HG03565 (cell line): ENCODE measurements around the gene INSL3.

Source experiments
- ATAC-seq: cut with Tn5 transposase; IDR thresholded peaks from one replicate; pipeline ENCODE4 v1.9.1; 2021; ENCODE audit warnings: mild to moderate bottlenecking, moderate library complexity; ENCODE audit not compliant: unreplicated experiment

The INSL3 gene, protein sequence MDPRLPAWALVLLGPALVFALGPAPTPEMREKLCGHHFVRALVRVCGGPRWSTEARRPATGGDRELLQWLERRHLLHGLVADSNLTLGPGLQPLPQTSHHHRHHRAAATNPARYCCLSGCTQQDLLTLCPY

DNA sequence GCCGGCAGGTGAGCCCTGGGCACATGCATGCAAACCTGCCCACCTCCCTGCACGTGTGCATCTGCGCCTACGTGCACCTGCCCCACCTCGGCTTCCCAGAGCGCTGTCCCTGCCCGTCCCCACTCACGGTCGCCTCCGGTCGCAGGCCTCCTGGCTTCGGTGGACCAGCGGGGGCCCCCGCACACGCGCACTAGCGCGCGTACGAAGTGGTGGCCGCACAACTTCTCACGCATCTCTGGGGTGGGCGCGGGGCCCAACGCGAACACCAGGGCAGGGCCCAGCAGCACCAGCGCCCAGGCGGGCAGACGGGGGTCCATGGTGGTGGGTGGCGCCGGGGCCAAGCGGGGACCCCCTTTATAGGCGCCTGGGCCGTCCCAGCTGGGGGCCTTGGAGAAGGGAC, at the start of gene INSL3:
INSL3 (minus strand) TSS at position 330 of the 400 bp plus-strand sequence; CDS start at position 317, 13 bp downstream.
- ATAC-seq, result no peak

GRCh38 chr19:17869114-17869608, 47.8 kb upstream of the INSL3 start:
- no peak for ATAC-seq

- ATAC-seq, result no peak
Observed at GRCh38 chr19:17868669-17869068, 47.4 kb upstream of the INSL3 start.

GRCh38 chr19:17866964-17867486, 45.7 kb upstream of the INSL3 start:
- no peak for ATAC-seq

GRCh38 chr19:17866312-17866963, 45.1 kb upstream of the INSL3 start:
- ATAC-seq, result no peak

DNA sequence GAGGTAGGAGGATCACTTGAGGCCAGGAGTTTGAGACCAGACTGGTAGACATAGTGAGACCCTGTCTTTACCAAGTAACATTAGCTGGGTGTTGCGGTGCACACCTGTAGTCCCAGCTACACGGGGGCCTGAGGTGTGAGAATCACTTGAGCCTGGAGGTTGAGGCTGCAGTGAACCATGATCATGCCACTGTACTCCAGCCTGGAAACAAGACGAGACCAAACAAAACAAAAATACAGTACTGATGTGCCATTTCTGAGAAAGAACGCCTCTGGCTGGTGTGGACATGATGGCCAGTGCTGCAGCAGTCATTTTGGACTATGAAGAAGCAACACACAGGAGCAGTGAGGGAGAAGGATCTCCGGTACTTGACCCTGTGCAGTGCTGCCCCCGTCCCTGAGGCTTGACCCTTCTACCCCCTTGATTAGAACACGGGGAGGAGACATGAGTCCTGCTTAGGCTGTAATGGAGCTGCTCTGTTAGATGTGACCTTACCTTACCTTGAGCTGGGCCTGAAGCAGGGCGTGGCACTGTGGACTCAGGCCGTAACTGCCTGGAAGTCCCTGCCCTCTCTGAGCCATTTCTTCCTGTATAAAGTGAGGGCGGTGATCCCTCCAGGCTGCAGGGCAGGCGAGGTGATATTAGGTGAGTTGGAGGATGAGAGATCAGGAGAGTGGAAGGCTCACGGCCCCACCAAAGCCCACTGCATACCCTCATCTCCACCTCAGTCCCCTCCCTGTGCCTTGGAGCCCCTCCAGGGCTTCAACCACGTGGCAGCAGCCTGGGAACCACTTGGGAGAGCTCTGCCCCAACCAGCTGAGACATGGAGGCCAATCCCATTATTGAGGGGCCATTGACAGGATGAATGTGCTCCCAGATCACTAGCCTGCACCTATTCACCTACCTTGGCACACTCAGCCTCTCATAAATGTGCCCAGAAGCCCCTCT, 44.3 kb upstream of the INSL3 start:
- ATAC-seq, result no peak

GRCh38 chr19:17863520-17864182, 42.3 kb upstream of the INSL3 start:
- no peak for ATAC-seq

- no peak for ATAC-seq
Observed at GRCh38 chr19:17862711-17863519, 41.6 kb upstream of the INSL3 start.

DNA sequence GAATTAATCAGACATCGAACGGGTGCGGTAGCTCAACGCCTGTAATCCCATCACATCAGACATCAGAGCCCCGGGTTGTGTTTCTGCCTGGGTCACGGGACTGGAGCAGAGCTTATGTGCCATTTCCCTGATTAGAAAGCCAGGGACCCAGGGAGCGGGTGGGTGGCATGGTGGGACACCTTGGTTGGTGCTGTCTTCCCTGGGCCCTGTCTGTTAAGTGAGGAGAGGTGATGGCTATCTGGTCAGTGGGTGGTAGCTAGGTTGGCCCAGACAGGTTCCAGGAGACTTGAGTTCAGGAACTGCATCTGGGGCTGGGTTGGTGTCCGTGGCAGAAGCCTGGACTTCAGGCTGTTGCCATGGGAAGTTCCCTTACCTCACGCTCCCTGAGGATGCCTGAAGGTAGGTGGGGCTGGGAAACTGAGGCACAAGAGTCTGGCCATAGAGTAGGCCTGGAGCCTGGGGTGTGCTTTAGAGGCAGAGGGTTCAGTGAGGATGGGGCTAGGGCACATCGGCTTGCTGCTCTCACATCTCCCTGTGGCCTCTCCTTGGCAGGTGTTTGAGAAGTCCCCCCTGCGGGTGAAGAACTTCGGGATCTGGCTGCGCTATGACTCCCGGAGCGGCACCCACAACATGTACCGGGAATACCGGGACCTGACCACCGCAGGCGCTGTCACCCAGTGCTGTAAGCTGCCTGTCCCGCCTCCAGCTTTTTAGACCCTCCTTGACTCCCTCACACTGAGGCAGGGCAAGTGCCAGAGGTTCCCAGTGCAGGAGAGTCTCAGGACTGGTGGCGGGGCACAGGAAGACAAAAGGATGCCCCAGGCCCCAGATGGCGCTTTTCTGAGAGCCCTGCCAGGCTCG, 40.5 kb upstream of the INSL3 start:
- no peak for ATAC-seq

GRCh38 chr19:17860993-17861360, 39.7 kb upstream of the INSL3 start:
- ATAC-seq, result no peak

DNA sequence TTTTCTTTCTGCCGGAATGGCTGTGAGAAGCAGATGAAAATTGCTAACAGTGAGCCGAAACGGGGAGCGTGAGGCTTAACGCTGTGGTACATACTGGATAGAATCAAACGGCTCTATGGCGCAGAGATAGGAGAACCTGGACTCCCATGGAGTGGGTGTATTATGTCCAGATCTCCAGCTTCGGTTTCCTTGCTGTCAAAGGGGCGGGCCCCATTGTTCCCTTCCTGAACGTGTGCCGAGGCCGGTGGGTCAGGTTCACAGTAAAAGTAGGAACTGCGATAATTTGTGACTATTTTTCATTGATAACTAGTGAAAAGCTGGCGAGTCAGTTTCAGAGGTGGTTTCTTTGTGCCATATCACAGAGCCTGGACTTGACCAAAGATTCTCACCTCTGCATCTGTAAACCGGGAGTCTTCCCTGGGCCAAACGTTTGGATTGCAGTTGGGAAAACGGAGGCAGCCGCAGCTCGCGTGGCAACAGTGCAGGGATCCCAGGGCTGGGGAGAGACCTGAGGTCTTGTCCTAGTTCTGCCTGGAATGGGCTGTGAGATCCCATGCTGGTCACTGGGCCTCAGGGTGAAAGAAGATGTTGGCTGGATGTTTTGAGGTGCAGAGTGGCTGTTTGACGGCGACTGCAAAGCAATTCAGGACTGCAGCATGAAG, 39.1 kb upstream of the INSL3 start:
- ATAC-seq, result no peak

DNA sequence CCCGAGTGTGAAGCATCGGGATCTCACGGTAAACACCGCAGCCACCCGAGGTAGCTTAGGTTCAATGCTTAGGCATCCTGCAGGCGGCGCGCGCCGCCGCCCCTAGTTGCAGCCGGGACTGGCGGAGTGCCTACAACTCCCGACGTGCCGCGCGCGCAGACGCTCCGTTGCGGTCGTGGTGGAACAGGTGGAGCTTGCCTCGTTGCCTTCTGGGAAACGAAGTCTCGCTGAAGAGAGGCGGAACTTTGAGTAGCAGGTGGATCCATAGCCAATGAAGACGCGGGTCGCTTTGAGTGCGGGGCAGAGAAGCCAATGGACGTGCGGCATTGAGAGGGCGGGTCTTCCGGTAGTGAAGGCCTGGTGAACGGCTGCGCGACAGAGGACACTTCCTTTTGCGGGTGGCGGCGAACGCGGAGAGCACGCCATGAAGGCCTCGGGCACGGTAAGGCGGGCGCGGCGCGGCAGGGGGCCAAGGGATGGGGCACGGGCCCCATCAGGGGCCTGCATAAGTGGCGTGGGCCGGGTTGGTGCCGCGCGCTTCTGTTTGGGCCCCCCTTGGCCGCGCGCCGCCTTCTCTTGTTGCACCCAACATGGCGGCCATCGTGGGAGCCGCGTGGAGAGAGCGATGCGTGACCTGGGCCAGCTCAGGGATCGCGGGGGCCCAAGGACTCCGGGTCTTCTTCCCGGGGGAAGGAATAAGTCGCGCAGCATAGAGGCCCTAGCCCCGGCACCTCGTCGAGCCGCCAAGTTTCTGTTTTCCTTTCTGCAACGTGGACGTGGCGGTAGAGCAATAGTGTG, 38.4 kb upstream of the INSL3 start, which contains the start of gene RPL18A:
RPL18A (plus strand) TSS at position 378 of the 798 bp plus-strand sequence; CDS start at position 425, 47 bp downstream.
- peak; percentile 95 for ATAC-seq

DNA sequence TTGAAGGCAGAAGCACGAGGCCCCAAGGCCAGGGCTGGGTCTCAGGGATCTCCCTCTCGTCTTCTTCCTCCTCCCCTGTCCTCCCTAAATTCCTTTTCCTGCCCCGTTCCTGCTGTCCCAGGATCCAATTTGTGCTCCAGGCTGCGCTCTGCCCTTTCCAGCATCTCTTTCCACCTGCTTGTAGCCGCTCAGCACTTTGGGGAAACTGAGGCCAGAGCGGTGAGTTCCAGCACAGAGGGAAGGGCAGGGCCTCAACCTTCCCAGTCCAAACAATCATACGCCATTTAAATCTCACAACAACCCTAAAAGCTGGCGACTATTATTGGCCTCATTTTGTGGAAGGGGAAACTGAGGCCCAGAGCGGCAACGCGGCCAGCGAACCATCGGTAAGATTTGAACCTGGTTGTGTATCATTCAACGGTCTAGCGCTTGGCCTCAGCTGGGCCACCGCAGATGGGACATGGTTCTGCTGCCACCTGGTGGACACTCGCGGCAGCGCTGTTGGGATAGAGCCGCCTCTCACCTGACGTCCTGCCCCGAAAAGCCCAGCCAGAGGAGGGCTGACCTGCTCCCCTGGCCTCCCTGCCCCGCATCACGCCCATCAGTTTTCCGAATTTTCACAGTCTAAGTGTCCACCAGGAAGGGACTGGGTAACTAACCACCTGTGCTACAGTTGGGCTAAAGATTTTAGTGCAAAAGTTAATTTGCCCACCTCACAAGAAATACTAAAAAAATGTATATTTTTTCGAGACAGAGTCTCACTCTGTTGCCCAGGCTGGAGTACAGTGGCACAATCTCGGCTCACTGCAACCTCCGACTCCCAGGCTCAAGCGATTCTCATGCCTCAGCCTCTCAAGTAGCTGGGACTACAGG, 34.2 kb upstream of the INSL3 start:
- no peak for ATAC-seq

DNA sequence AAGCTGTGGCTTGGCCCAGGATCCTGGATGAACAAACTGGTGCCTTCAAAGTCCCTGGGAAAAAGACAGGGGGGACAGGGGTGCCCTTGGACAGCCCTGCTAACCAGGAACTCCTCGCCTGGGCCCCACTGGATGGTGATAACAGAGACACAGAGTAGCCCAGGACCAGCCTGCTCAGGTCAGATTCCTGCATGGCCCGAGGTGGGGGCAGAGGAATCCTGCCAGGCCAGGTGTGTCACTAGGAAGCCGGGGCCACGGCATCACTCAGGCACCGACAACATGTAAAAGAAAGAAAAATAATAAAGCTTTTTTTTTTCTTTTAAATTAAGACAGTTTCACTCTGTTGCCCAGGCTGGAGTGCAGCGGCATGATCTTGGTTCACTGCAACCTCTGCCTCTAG, 32.7 kb upstream of the INSL3 start:
- ATAC-seq, result no peak

GRCh38 chr19:17848595-17849292, 27.4 kb upstream of the INSL3 start:
- no peak for ATAC-seq
